HG02571 (cell line): ENCODE measurements around the gene KCND1.
A peak's percentile ranks its signal among the peaks of the same experiment; 100 is the strongest.
"Not testable (repeated sequence)": the region's sequence is repeated elsewhere in the genome, so short reads cannot be mapped to it uniquely, and the experiment has no call there.

Source experiments
- ATAC-seq: cut with Tn5 transposase; IDR thresholded peaks from one replicate; pipeline ENCODE4 v1.9.1; 2021; ENCODE audit warnings: mild to moderate bottlenecking, moderate library complexity; ENCODE audit not compliant: unreplicated experiment

Gene KCND1

GRCh38 chrX:48971249-48972219 lies at the start of gene KCND1:
Gene KCND1 (minus strand): TSS chrX:48971844. CDS start chrX:48970271, 1,573 bp downstream.
- no peak for ATAC-seq

DNA sequence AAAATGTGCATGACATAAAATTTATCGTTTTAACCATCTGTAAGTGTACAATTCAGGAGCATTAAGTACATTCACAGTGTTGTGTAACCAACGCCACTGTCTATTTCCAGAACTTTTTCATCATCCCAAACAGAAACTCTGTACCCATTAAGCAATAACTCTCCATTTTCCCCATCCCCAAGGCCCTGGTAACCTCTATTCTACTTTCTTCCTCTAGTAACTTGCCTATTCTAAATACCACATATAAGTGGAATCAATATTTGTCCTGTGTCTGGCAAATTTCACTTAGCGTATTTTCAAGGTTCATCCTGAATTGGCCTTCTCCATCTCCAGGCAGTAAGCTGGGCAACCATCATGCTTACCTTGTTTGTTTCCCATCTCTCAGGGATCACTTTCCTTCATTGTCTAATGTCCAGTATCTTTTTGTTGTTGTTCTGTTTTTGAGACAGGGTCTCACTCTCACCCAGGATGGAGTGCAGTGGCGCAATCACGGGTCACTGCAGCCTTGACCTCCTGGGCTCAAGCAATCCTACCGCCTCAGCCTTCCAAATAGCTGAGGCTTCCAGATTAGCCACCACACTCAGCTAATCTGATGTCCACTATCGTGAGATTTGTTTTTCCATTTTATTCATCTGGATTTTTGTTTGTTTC lies 48.1 kb upstream of the KCND1 start:
- no peak for ATAC-seq

DNA sequence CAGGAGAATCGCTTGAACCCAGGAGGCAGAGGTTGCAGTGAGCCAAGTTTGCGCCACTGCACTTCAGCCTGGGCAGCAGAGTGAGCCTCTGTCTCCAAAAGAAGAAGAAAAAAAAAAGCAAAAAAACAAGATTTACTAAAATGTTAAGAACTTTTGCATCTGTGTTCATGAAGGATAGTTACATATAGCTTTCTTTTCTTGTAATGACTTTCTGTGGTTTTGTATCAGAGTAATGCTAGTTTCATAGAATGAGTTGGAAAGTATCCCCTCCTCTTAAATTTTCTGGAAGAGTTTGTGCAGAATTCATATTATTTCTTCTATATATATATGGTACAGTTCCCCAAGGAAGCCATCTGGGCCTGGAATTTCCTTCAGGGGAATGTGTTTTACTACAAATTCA lies 47.4 kb upstream of the KCND1 start:
- ATAC-seq, result no peak

DNA sequence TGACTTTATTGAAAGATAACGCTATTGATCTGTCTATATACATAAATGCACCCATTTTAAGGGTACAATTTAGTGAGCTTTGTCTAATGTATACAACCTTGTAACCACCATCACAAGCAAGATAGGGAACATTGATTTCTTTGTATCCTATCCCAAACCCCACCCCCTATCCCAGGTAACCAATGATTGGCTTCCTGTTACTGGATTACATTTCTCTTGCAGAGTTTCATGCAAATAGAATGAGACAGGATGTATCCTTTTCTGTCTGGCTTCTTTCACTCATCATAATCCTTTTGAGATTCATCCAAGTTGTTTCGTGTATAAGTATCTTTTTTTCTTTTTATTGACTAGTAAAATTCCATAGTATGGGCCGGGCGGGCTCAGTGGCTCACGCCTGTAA lies 32.1 kb upstream of the KCND1 start:
- ATAC-seq, result no peak

GRCh38 chrX:49002091-49002935 lies 30.7 kb upstream of the KCND1 start, which contains the start of gene GRIPAP1:
Gene GRIPAP1 (minus strand): TSS chrX:49002264. CDS start chrX:49002229, 35 bp downstream.
- ATAC-seq, result peak; percentile 65

DNA sequence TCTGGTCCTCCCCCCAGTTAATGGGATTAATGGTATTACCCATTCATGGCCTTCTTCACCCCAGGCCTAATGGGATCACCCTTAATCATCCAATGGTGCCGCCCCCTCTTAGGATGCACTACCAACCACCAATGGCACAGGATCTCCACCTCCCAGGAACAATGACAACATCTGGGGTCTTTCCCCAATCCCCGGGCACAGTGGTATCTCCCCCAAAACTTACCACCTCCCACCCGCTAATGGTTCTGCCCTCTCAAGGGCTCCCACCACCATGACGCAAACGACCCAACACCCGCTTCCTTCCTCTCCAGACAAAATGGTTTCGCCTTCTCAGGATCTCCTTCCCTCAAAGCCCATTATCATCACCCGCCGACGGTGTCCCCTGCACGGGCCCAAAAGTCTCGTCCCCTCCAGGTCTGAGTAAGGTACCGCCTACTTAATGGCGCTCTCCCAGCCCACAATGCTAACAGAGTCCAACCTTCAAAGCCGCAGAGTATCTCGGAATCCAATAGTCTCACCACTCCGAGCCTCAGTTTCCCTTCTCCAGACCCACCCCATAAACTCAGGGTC lies 30.0 kb upstream of the KCND1 start:
- peak; percentile 19 for ATAC-seq

DNA sequence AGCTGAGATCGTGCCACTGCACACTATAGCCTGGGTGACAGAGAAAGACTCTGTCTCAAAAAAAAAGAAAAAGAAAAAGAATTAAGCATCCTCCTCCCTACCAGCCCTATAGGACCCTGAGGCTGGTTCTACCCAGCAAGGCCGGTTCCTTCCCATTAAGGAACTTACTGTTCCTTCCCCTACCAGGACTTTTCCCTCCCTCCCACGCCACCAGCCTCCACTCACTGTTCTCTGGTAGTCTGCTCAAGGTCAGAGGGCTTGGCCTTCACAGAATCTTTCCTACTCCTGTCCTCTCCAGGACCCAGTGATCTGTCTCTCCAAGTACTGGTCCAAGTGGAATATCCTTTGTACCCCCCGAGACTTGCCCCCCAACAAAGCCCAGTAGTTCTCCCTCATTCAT lies 29.0 kb upstream of the KCND1 start:
- ATAC-seq, result no peak

DNA sequence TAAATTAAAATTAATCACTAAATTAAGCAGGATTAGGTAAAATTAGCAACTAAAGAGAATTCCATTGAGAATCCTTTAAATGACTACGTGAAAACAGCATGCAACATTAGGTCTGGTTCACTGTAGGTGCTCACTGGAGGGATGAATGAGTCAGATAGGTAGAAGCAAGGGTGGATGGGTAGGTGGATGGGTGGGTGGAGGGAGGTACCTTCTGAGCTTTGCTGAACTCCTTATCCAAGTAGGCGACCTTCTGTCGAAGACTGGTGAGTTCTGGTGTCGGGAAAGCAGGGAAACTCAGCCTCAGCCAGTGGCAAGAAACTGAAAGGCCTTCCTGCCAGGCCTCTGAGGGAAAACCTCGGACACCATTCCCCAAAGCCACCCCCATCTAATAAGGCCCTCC lies 27.4 kb upstream of the KCND1 start:
- ATAC-seq, result no peak

DNA sequence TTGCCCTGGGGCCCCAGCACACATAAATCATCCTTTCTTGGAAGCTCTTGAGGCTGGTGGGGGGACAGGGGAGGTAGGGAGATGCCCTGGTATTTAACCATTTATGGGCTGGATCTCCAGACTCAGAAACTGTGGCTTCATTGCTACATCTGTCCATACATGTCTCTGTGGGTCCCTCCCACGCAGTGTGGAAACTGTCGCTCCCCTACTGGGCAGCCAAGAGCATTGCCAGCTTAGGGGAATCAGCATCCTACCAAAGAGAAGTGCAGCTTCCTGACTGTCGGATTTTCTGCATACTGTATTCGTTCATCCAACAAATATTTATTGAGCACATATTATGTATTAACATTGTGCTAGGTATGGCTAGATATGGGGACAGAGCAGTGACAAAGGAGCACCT lies 26.7 kb upstream of the KCND1 start:
- no peak for ATAC-seq

- no peak for ATAC-seq
Measured at GRCh38 chrX:48997865-48998264, 26.2 kb upstream of the KCND1 start.

- no peak for ATAC-seq
Measured at GRCh38 chrX:48997455-48997854, 25.8 kb upstream of the KCND1 start.

DNA sequence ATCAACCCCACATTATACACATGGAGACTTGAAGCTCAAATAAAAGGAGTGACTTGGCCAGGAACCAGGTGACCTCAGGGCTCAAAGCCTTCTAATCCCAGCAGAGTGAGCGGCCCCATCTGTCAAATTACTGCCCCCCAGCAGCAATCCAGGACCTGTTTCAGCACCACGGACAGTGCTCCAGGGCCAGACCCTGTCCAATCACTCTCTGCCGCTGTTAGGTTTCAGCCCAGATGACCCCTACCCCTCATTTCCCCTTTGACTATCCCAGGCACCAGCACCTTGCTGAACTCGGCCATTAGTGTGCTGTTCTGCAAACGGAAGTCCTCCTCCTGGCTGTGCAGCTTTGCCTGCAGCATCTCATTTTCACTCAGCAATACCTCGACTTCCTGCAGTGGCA lies 25.3 kb upstream of the KCND1 start:
- no peak for ATAC-seq

DNA sequence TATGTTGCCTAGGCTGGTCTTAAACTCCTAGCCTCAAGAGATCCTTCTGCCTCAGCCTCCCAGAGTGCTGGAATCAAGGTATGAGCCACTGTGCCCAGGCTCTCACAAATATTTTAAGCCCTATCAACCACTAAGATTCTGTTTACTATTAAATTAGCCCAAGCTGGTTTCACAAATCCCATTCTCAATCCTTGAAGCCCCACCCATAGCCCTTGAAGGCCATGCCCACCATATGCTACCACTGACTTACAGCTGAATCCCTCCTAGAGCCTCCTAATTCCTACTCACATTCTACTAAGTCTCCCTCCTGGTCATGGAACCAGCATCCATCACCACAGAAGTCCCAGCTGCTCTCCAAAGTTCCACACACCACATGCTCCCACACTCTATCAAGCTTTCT lies 20.7 kb upstream of the KCND1 start:
- no peak for ATAC-seq

DNA sequence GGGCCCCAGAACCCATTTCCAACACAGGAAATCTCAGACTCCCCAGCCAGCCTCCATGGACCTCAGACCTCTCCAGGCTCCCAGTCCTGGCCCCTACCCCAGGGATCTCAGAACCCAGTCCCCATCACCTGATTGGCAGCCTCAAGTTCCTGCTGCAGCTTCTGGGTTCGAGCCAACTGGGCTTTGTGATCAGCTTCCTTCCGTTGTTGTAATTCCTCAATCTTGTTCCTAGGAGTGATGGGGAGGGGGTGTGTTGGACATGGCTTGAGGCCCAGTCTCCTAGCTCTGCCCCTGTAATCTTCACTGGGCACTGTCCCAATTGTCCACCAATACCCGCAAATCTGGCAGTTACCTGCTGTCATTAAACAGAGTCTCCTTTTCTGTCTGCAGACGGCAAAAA lies 17.8 kb upstream of the KCND1 start:
- no peak for ATAC-seq

- no peak for ATAC-seq
Measured at GRCh38 chrX:48983896-48984295, 12.3 kb upstream of the KCND1 start.

GRCh38 chrX:48983081-48983480 lies 11.4 kb upstream of the KCND1 start:
- ATAC-seq, result no peak

DNA sequence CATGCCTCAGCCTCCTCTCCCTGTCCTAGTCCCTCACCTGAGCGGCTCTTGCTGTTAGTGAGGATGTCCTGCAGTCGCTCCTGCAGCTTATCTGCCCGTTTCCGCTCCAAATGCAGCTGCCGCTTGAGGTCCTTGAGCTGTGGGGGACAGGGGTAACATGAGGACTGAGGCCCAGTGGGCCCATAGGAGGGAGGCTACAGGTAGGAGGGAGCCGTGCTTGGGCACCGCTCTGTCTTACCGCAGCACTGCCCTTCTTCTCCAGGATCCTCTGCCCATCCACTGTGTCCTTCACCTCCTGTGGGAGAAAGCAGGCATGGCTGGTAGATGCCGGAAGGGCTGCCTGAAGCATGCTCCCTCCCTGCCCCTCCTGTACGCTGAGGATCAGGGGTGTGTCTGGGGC lies 9.5 kb upstream of the KCND1 start:
- no peak for ATAC-seq

DNA sequence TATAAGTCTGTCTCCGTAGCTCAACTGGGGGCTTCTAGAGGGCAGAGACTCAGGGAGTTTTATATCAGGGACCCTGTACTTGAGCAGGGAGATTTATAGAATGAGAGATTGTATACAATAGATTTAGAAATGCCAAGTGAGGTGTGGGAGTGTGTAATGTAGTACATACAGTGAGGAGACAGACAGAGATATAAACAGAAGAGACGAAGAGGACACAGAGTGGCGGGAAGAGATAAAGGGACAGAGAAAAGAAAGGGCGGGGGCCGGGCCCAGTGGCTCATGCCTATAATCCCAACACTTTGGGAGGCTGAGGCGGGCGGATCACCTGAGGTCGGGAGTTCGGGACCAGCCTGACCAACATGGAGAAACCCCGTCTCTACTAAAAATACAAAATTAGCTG lies 8.7 kb upstream of the KCND1 start:
- ATAC-seq, result not testable (repeated sequence)

DNA sequence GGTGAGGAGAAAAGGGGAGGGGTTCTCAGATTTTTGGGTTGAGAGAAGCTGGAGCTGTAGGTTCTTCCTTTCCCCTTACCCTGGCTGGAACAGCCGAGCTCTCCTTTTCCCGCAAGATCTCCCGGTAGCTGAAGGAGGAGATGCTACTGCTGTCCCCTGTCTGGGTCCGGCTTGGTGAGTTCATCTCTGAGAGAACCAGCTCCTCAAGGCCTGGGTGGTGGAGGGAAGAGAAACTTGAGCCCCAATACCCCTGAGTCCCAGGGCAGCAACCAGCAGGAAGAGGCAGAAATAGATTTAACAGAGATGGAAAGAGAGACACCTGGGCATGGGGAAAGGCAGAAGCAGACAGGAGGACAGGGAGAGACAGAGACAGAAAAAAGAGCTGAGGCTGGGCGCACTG lies 6.6 kb upstream of the KCND1 start:
- ATAC-seq, result no peak

DNA sequence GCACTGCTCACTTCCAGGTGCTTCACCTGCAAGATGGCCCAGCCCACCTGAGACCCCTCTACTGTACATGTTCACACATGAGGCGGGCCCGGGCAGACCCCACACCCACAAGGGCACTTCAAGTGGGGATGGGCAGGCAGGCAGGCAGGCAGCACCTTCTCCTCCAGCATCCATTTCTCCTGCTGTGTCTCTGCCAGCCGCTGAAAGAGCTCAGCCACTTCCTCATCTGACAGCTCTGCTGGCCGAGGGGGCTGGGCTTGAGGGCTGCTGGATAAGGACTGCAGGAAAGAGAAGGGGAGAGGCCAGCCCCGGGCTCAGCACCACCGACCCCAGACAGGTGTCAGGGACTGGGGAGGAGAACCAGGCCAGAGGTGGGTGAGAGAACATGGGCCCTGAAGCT lies 4.4 kb upstream of the KCND1 start:
- no peak for ATAC-seq

- ATAC-seq, result no peak
Measured at GRCh38 chrX:48975541-48975940, 3.9 kb upstream of the KCND1 start.
